Tibial artery (tissue), 4 donors: Measurements from ENCODE around the gene FCRL2.

Experiments used
- DNase-seq, 2 donors: peaks; one replicate each; pipeline ENCODE4 v3.0.0-alpha.2; 2019
- H3K27ac ChIP-seq, 2 donors: fragments of 200-600 bp; sonication (generic) in 1 of 2; 1 replicate in 1 of 2; 2 replicates in 1 of 2; pipeline ENCODE4 v1.5.1; 2018 to 2019; ENCODE audit warnings: mild to moderate bottlenecking in 1 of 2
- H3K27me3 ChIP-seq, 2 donors: fragments of 200-600 bp; sonication (generic) in 1 of 2; one replicate each; pipeline versions ENCODE4 v1.5.1 to v1.6.0; 2016 to 2019
- H3K36me3 ChIP-seq, 3 donors: fragments of 200-600 bp; sonication (generic) in 2 of 3; one replicate each; pipeline ENCODE4 v1.5.1; 2016 to 2019; ENCODE audit warnings: mild to moderate bottlenecking in 2 of 3
- H3K4me1 ChIP-seq, 4 donors: fragments of 200-600 bp; sonication (generic) in 2 of 4; 1 replicate in 3 of 4; 2 replicates in 1 of 4; pipeline ENCODE4 v1.5.1; 2016 to 2019
- H3K4me3 ChIP-seq, 2 donors: fragments of 200-600 bp; sonication (generic) in 1 of 2; 1 replicate in 1 of 2; 2 replicates in 1 of 2; pipeline ENCODE4 v1.5.1; 2018 to 2019; ENCODE audit warnings: mild to moderate bottlenecking in 2 of 2
- H3K9me3 ChIP-seq, 3 donors: fragments of 200-600 bp; sonication (generic) in 1 of 3; one replicate each; pipeline ENCODE4 v1.5.1; 2016 to 2019
- CTCF ChIP-seq, 2 experiments: fragments of 200-600 bp in 1 of 2; fragments of 450-650 bp in 1 of 2; IDR thresholded peaks; one replicate each; pipeline ENCODE4 v1.5.1; 2017 to 2019; ENCODE audit warnings: antibody characterized with exemption in 2 of 2, mild to moderate bottlenecking in 1 of 2, moderate library complexity in 1 of 2
- intact Hi-C: fragments of 100-400 bp; cut with DNase I; formaldehyde crosslinking; loops from one replicate; pipeline ENCODE4 v1.15.0; 2023; ENCODE audit warnings: low total_unique reads

The FCRL2 gene

GRCh38 chr1:157784801-157785200, 7.9 kb upstream of the FCRL2 start:
- no peak overlapping the region for H3K4me3 ChIP-seq
- H3K9me3 ChIP-seq, result no peaks in the 10 kb centered on the region
- H3K27me3 ChIP-seq, result no peaks in the 10 kb centered on the region
- no peaks in the 10 kb centered on the region for H3K4me1 ChIP-seq
- DNase-seq, result no peak
- no peak overlapping the region for H3K27ac ChIP-seq
- no peak for TF ChIP-seq CTCF (IDR thresholded peaks at IDR 0.05)
- no peaks in the 10 kb centered on the region for H3K36me3 ChIP-seq
- intact Hi-C loops, result no loop called here

- Histone ChIP-seq H3K9me3 (no peaks in the 10 kb centered on the region), H3K4me3 (no peak overlapping the region), H3K4me1 (no peaks in the 10 kb centered on the region), H3K36me3 (no peaks in the 10 kb centered on the region), H3K27ac (no peak overlapping the region), H3K27me3 (no peaks in the 10 kb centered on the region)
- no peak for TF ChIP-seq CTCF (IDR thresholded peaks at IDR 0.05)
- no peak for DNase-seq
- intact Hi-C loops, result no loop called here
Observed at GRCh38 chr1:157782931-157783330, 6.0 kb upstream of the FCRL2 start.

- Histone ChIP-seq H3K36me3 (no peaks in the 10 kb centered on the region), H3K27me3 (no peaks in the 10 kb centered on the region), H3K27ac (no peak overlapping the region), H3K4me3 (no peak overlapping the region), H3K4me1 (no peaks in the 10 kb centered on the region), H3K9me3 (no peaks in the 10 kb centered on the region)
- intact Hi-C loops, result no loop called here
- TF ChIP-seq CTCF (IDR thresholded peaks at IDR 0.05), result no peak
- DNase-seq, result no peak
Observed at GRCh38 chr1:157781048-157781447, 4.1 kb upstream of the FCRL2 start.

- Histone ChIP-seq H3K4me3 (no peak overlapping the region), H3K36me3 (no peaks in the 10 kb centered on the region), H3K27ac (no peak overlapping the region), H3K9me3 (no peaks in the 10 kb centered on the region), H3K4me1 (no peaks in the 10 kb centered on the region), H3K27me3 (no peaks in the 10 kb centered on the region)
- no peak for TF ChIP-seq CTCF (IDR thresholded peaks at IDR 0.05)
- intact Hi-C loops, result no loop called here
- no peak for DNase-seq
Observed at GRCh38 chr1:157775101-157775870, 1.6 kb downstream of the FCRL2 start.

GRCh38 chr1:157774412-157774811, 2.5 kb downstream of the FCRL2 start:
- intact Hi-C loops, result no loop called here
- H3K4me3 ChIP-seq, result no peak overlapping the region
- no peaks in the 10 kb centered on the region for H3K4me1 ChIP-seq
- H3K27ac ChIP-seq, result no peak overlapping the region
- TF ChIP-seq CTCF (IDR thresholded peaks at IDR 0.05), result no peak
- no peaks in the 10 kb centered on the region for H3K9me3 ChIP-seq
- no peaks in the 10 kb centered on the region for H3K36me3 ChIP-seq
- no peak for DNase-seq
- H3K27me3 ChIP-seq, result no peaks in the 10 kb centered on the region
